Mucosa of stomach (tissue), 1 donor: ENCODE data around the gene KLF8.

Experiments
- H3K27me3 ChIP-seq: one replicate; pipeline ENCODE4 v1.7.0; 2013; ENCODE audit warnings: mild to moderate bottlenecking, low read length; ENCODE audit not compliant: control insufficient read depth, insufficient read depth
- H3K36me3 ChIP-seq: one replicate; pipeline ENCODE4 v1.7.0; 2013; ENCODE audit warnings: low read length; ENCODE audit not compliant: control insufficient read depth, insufficient read depth
- H3K4me1 ChIP-seq: one replicate; pipeline ENCODE4 v1.7.0; 2013; ENCODE audit warnings: mild to moderate bottlenecking, low read length; ENCODE audit not compliant: control insufficient read depth, insufficient read depth
- H3K4me3 ChIP-seq: one replicate; pipeline ENCODE4 v1.7.0; 2013; ENCODE audit warnings: low read length
- H3K9ac ChIP-seq: one replicate; pipeline ENCODE4 v1.7.0; 2013; ENCODE audit warnings: mild to moderate bottlenecking, low read length, moderate library complexity
- H3K9me3 ChIP-seq: one replicate; pipeline ENCODE4 v1.7.0; 2013; ENCODE audit warnings: mild to moderate bottlenecking, low read length, moderate library complexity; ENCODE audit not compliant: control insufficient read depth
- donor health status: Pancreatic carcinoma.

The KLF8 gene

GRCh38 chrX:56248492-56248891, 16.3 kb downstream of the KLF8 start:
- no peaks in the 10 kb centered on the region for H3K4me1 ChIP-seq
- H3K27me3 ChIP-seq = no peaks in the 10 kb centered on the region
- no peaks in the 10 kb centered on the region for H3K36me3 ChIP-seq
- no peak overlapping the region for H3K9ac ChIP-seq
- H3K9me3 ChIP-seq = no peaks in the 10 kb centered on the region
- no peak overlapping the region for H3K4me3 ChIP-seq

DNA sequence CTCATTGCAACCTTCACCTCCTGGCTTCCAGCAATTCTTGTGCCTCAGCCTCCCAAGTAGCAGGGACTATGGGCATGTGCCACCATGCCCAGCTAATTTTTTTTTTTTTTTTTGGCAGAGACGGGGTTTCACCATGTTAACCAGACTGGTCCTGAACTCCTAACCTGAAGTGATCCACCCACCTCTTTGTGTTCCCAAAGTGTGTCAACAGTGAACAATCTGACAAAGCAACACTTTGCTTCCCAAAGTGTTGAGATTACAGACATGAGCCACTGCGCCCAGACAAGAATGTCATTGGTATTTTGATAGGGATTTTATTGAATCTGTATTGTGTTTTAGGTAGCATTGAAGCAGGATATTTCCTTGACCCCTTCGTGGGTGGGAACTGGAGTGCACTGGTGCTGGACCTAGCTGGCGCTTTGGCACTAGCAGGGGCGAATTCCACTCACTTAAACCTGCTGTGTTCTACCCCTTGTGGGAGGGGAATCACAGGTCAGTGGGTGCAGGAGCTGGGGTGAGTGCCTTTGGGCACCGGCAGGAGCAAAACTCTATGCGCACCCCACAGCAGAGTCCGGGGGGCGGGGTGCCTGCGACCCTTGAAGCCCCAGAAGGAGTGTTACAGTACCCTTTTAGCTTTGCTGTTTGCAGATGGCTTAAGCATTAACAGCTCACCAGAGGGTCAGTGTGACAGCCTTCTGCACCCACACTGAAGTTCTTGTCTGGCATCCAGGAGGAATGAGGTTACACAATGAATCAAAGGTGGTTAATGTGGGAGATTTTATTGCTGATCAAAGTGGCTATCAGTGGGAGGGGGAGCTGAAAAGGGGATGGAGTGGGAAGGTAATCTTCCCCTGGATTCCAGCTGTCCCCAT, 21.9 kb downstream of the KLF8 start:
- Histone ChIP-seq H3K27me3 (no peaks in the 10 kb centered on the region), H3K4me3 (no peak overlapping the region), H3K9ac (no peak overlapping the region), H3K9me3 (no peaks in the 10 kb centered on the region), H3K4me1 (no peaks in the 10 kb centered on the region), H3K36me3 (no peaks in the 10 kb centered on the region)

DNA sequence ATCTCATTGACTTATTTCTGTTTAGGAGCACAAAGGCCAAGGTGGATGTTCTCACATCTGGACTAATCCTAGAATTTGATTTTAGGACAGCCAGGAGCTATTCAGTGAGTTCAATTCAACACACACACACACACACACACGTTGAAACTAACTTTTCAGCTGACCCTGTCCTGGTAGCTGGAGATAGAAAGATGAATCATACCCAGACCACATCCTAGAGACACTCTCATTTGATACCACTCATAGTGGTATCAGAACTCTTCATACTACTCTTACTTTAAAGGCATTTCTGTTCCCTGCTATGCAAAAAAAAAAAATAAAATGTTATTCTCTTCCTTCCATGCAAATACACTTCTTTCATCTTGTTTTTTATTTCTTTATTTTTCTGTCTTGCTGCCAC, 36.7 kb downstream of the KLF8 start:
- Histone ChIP-seq H3K4me1 (no peaks in the 10 kb centered on the region), H3K4me3 (no peak overlapping the region), H3K9me3 (no peaks in the 10 kb centered on the region), H3K9ac (no peak overlapping the region), H3K27me3 (no peaks in the 10 kb centered on the region), H3K36me3 (no peaks in the 10 kb centered on the region)

GRCh38 chrX:56278692-56279091, 46.5 kb downstream of the KLF8 start:
- H3K4me1 ChIP-seq = no peaks in the 10 kb centered on the region
- H3K9ac ChIP-seq = no peak overlapping the region
- no peaks in the 10 kb centered on the region for H3K27me3 ChIP-seq
- H3K9me3 ChIP-seq = no peaks in the 10 kb centered on the region
- H3K4me3 ChIP-seq = no peak overlapping the region
- H3K36me3 ChIP-seq = no peaks in the 10 kb centered on the region

DNA sequence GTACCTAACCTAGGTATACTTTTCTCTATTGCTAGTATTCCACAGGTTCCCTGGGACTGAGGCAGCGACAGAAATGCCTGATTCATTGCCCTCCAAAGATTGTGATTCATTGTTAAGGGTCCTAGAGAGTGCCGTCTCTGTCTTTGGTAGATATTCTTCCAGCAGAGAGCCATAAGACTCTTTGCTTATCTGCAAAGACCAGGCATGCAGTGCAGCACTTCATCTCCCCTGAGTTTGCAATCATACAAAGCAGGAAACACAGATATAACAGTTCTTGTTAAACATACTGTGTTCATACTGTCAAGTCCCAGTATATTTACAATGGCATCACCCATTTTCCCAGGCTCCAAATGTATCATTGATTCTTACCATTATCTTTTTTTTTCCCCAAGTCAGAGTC, 47.7 kb downstream of the KLF8 start:
- Histone ChIP-seq H3K4me1 (no peaks in the 10 kb centered on the region), H3K4me3 (no peak overlapping the region), H3K36me3 (no peaks in the 10 kb centered on the region), H3K9me3 (no peaks in the 10 kb centered on the region), H3K27me3 (no peaks in the 10 kb centered on the region), H3K9ac (no peak overlapping the region)

DNA sequence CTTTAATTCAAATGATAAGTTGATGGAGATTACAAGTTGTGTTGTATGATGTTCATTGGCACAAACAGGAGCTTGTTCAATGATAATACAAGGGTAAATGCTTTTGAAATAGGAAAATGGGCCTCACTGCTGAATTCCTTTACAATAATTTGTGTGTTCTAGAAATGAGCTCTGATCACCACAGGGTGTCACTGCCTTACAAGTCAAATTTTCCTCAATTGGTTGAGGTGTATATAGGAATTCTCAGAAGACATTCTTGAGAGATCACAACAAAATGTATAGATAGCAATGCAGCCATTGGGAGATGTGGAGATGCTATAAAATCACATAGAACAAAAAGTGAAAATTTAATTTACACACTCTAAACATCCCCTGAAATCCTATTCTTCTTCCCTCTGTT, 49.6 kb downstream of the KLF8 start:
- no peak overlapping the region for H3K4me3 ChIP-seq

DNA sequence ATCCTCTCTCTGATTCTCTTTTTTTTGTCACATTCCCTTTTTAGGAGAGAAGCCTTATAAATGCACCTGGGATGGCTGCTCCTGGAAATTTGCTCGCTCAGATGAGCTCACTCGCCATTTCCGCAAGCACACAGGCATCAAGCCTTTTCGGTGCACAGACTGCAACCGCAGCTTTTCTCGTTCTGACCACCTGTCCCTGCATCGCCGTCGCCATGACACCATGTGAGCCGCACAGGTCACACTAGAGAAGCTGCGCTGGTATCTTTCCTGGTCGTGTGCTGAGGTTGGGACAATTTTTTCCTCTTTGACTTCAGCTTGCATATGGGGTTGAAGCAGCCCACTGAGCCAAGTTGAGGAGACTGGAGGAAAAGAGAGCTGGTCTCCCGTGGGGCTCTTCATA, 52.1 kb downstream of the KLF8 start:
- Histone ChIP-seq H3K27me3 (no peaks in the 10 kb centered on the region), H3K36me3 (no peaks in the 10 kb centered on the region), H3K4me3 (no peak overlapping the region), H3K9me3 (no peaks in the 10 kb centered on the region), H3K9ac (no peak overlapping the region), H3K4me1 (no peaks in the 10 kb centered on the region)

More for the DNA sequence above, 49.6 kb downstream of the KLF8 start:
- H3K9ac ChIP-seq = no peak overlapping the region
- H3K4me1 ChIP-seq = no peaks in the 10 kb centered on the region
- no peaks in the 10 kb centered on the region for H3K36me3 ChIP-seq
- H3K27me3 ChIP-seq = no peaks in the 10 kb centered on the region
- no peaks in the 10 kb centered on the region for H3K9me3 ChIP-seq

- H3K36me3 ChIP-seq = no peaks in the 10 kb centered on the region
- H3K27me3 ChIP-seq = no peaks in the 10 kb centered on the region
- H3K4me1 ChIP-seq = no peaks in the 10 kb centered on the region
- H3K9me3 ChIP-seq = no peaks in the 10 kb centered on the region
- H3K9ac ChIP-seq = no peak overlapping the region
- H3K4me3 ChIP-seq = no peak overlapping the region
These were observed 56.5 kb downstream of the KLF8 start for GRCh38 chrX:56288608-56289007.

DNA sequence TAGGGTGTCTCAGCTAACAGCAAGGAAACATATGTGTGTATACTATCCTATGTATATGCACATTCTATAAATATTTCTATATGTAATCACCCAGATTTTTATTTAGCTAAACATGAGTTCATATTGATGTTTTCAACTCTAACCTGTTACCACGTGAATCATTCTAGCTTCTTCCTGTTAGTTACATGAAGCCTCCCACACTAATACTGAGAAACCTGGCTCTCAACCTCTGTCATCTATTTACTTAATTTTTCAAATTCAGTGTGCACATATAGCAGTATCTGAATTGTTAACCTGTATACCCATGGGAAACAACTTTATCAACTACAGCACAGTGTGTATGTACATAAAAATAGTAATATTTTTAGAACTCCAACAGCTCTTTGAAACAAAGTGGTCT, 57.3 kb downstream of the KLF8 start:
- H3K36me3 ChIP-seq = no peaks in the 10 kb centered on the region
- H3K9me3 ChIP-seq = no peaks in the 10 kb centered on the region
- no peak overlapping the region for H3K9ac ChIP-seq
- no peaks in the 10 kb centered on the region for H3K27me3 ChIP-seq
- H3K4me1 ChIP-seq = no peaks in the 10 kb centered on the region
- no peak overlapping the region for H3K4me3 ChIP-seq

- Histone ChIP-seq H3K36me3 (no peaks in the 10 kb centered on the region), H3K4me3 (no peak overlapping the region), H3K9ac (no peak overlapping the region)
These were observed 76.6 kb downstream of the KLF8 start for GRCh38 chrX:56308726-56309125.

DNA sequence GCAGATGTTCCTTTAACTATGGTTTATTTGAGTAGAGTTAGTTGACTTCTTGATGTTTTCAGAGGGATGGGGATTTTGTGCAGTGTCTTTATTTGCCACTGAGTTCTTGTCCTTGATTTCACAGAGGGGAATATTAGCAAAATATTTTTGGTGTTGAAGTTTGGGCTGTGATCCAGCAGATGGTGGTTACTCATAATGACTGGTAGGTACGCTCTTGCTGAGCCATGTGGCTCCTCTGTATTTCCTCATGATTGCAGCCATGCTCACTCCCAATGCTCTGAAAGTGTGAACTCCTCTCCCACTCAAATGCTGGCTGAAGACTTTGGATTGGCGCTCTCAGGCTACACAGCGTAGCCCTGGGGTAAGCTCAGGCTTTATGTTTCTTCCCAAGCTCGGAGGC, 77.7 kb downstream of the KLF8 start:
- no peaks in the 10 kb centered on the region for H3K27me3 ChIP-seq
- no peak overlapping the region for H3K4me3 ChIP-seq
- H3K36me3 ChIP-seq = no peaks in the 10 kb centered on the region
- H3K9me3 ChIP-seq = no peaks in the 10 kb centered on the region
- H3K9ac ChIP-seq = no peak overlapping the region
- no peaks in the 10 kb centered on the region for H3K4me1 ChIP-seq

More at GRCh38 chrX:56308726-56309125, 76.6 kb downstream of the KLF8 start:
- Histone ChIP-seq H3K9me3 (no peaks in the 10 kb centered on the region), H3K4me1 (no peaks in the 10 kb centered on the region), H3K27me3 (no peaks in the 10 kb centered on the region)

DNA sequence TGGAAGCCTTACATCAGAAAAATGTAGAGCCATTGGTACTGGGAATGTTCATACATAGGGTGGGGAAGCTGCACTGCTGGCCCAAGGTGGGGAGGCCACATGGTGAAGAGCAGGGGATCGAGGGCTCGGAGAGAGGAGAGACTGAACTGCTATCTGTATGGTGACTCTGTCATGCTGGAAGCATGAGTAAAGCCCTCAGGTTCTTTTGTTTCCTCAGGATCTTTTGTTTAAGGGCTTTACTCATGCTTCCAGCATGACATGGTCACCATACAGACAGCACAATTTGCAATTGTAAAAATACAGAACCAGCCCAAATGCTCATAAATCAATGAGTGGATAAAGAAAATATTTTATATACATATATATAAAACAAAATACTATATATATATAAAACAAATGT, 78.4 kb downstream of the KLF8 start:
- Histone ChIP-seq H3K27me3 (no peaks in the 10 kb centered on the region), H3K9me3 (no peaks in the 10 kb centered on the region), H3K36me3 (no peaks in the 10 kb centered on the region), H3K4me3 (no peak overlapping the region), H3K4me1 (no peaks in the 10 kb centered on the region), H3K9ac (no peak overlapping the region)

DNA sequence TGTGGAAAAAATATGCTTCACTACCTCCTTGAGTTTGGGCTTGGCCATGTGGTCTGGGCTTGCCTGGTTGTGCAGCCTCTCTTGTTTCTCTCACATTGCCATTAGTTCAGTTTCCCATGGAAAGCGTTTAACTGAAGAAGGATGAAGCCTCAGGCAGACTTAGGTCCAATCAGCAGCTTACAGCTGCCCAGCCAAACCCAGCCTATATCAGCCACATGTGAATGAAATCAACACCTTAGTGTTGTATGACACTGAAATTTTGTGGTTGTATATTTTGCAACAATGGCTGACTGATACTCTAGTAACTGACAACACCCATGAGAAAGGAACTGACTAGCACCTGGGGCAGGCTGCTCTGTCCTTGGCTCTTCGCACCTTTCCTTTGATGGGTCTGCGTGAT, 81.2 kb downstream of the KLF8 start:
- no peaks in the 10 kb centered on the region for H3K36me3 ChIP-seq
- H3K27me3 ChIP-seq = no peaks in the 10 kb centered on the region
- H3K9me3 ChIP-seq = no peaks in the 10 kb centered on the region
- H3K4me1 ChIP-seq = no peaks in the 10 kb centered on the region
- H3K4me3 ChIP-seq = no peak overlapping the region
- no peak overlapping the region for H3K9ac ChIP-seq
